Stomach smooth muscle (tissue), 2 donors: ENCODE results near the gene ADCY3.

Source experiments
- H3K27ac ChIP-seq: one replicate; pipeline ENCODE4 v1.7.0; 2013; ENCODE audit warnings: mild to moderate bottlenecking, low read length, inconsistent platforms
- H3K27me3 ChIP-seq, 2 donors: one replicate each; pipeline ENCODE4 v1.7.0; 2013; ENCODE audit warnings: low read length in 2 of 2; ENCODE audit not compliant: insufficient read depth in 2 of 2, control insufficient read depth in 1 of 2
- H3K36me3 ChIP-seq, 2 donors: one replicate each; pipeline ENCODE4 v1.7.0; 2013; ENCODE audit warnings: low read length in 2 of 2; ENCODE audit not compliant: control insufficient read depth in 2 of 2, insufficient read depth in 2 of 2
- H3K4me1 ChIP-seq: one replicate; pipeline ENCODE4 v1.7.0; 2013; ENCODE audit warnings: low read length; ENCODE audit not compliant: control insufficient read depth, insufficient read depth
- H3K4me3 ChIP-seq, 2 donors: one replicate each; pipeline ENCODE4 v1.7.0; 2013; ENCODE audit warnings: low read length in 2 of 2
- H3K9ac ChIP-seq, 2 donors: one replicate each; pipeline ENCODE4 v1.7.0; 2013; ENCODE audit warnings: low read length in 2 of 2, mild to moderate bottlenecking in 1 of 2
- H3K9me3 ChIP-seq, 2 donors: one replicate each; pipeline ENCODE4 v1.7.0; 2013; ENCODE audit warnings: low read length in 2 of 2; ENCODE audit not compliant: control insufficient read depth in 2 of 2
- donor health status: healthy.
- donor health status: Pancreatic carcinoma.

The ADCY3 gene

DNA sequence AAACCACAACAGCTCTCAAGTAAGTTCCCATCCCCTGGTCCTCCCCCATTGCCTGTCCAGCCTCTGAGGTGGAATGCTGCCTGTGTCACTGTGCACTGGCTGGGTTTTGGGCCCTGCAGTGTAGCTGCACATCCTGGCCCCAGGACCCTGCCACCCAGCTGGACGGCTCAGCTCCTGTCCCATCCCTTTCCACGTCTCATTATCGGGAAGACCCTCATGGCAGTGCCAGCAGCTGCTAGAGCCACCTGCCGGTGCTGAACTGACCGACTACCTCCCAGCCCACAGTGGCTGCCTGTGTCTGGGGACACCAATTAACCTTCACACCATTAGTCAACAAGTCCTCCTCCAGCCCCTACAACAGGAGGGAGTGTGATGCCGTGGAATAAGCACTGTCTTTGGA, 31.9 kb downstream of the ADCY3 start:
- no peaks in the 10 kb centered on the region for H3K36me3 ChIP-seq
- peaks cover 0 to 3% of the 10 kb centered on the region in 2 donors for H3K9me3 ChIP-seq
- H3K27ac ChIP-seq, result no peak overlapping the region
- H3K9ac ChIP-seq, result no peak overlapping the region
- peaks cover 5% of the 10 kb centered on the region for H3K4me1 ChIP-seq
- H3K4me3 ChIP-seq, result no peak overlapping the region
- H3K27me3 ChIP-seq, result no peaks in the 10 kb centered on the region

DNA sequence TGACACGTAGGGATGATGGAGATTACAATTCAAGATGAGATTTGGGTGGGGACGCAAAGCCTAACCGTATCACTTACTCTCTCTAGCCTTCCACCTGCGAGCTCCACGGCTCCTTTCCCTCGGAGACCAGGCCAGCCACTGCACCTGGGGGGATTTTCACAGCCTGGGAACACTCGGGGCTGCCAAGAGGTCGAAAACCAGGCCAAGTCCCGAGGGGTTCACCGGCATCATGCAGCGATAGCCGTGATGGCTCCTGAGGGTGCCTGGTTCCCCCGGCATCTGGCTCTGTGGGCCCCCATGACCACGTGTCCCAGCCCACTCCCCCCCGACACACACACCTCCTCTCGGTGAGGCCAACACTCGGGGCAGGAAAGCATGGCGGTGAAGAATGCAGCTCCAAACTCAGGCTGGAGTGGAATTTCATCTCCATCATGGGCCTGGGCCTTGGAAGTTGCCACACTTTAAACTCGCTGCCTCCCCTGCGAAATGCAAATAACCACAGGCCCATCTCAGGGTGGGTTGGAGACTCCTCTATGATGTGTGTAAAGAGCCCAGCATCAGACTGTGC, 32.6 kb downstream of the ADCY3 start:
- Histone ChIP-seq H3K9ac (no peak overlapping the region), H3K36me3 (no peaks in the 10 kb centered on the region), H3K27me3 (no peaks in the 10 kb centered on the region), H3K9me3 (peaks cover 0 to 1% of the 10 kb centered on the region in 2 donors), H3K27ac (no peak overlapping the region), H3K4me1 (peaks cover 5% of the 10 kb centered on the region), H3K4me3 (no peak overlapping the region)

DNA sequence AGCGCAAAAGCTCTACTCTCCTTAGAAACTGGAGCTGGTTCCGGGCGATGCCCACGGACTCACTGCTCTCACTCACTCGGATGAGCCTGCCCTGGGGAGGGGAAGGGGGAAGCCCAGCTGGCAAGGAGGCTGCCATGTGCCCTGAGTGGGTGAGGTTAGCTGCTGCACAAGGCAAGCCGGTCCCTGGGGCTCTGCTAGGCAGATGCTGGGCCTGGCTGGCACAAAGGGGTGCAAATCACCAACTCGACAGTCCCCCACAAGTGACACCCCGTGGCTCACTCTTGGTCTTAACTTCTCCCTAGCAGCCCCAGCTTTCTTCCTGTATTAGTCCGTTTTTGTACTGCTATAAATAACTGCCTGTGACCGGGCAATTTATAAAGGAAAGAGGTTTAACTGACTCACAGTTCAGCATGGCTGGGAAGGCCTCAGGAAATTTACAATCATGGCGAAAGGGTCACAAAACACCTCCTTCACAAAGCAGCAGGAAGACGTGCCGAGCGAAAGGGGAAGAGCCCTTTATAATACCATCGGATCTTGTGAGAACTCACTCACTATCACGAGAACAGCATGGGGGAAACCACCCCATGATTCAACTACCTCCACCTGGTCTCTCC, 33.2 kb downstream of the ADCY3 start:
- H3K9me3 ChIP-seq, result no peaks in the 10 kb centered on the region
- no peak overlapping the region for H3K4me3 ChIP-seq
- H3K27ac ChIP-seq, result no peak overlapping the region
- H3K36me3 ChIP-seq, result no peaks in the 10 kb centered on the region
- no peak overlapping the region for H3K9ac ChIP-seq
- no peaks in the 10 kb centered on the region for H3K27me3 ChIP-seq
- peaks cover 5% of the 10 kb centered on the region for H3K4me1 ChIP-seq

DNA sequence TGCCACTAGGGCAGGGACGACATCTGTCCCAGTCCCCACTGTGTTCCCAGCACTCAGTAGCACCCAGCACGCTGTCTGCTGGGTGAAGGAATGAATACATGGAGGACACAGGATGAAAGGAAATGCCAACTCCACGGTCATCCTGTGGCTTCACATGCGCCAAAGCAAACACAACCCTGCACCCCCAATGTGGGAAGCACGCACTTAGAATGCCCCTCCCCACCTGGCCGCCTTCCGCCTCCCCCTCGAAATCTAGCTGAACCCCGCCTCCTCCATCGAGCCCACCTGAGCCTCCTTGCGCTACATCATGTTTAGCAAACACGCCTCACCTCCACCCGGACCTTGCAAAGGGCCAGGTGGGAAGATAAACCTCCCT, 33.9 kb downstream of the ADCY3 start:
- Histone ChIP-seq H3K9me3 (no peaks in the 10 kb centered on the region), H3K36me3 (no peaks in the 10 kb centered on the region), H3K9ac (no peak overlapping the region), H3K27ac (no peak overlapping the region), H3K4me1 (peaks cover 5% of the 10 kb centered on the region), H3K27me3 (no peaks in the 10 kb centered on the region), H3K4me3 (no peak overlapping the region)

DNA sequence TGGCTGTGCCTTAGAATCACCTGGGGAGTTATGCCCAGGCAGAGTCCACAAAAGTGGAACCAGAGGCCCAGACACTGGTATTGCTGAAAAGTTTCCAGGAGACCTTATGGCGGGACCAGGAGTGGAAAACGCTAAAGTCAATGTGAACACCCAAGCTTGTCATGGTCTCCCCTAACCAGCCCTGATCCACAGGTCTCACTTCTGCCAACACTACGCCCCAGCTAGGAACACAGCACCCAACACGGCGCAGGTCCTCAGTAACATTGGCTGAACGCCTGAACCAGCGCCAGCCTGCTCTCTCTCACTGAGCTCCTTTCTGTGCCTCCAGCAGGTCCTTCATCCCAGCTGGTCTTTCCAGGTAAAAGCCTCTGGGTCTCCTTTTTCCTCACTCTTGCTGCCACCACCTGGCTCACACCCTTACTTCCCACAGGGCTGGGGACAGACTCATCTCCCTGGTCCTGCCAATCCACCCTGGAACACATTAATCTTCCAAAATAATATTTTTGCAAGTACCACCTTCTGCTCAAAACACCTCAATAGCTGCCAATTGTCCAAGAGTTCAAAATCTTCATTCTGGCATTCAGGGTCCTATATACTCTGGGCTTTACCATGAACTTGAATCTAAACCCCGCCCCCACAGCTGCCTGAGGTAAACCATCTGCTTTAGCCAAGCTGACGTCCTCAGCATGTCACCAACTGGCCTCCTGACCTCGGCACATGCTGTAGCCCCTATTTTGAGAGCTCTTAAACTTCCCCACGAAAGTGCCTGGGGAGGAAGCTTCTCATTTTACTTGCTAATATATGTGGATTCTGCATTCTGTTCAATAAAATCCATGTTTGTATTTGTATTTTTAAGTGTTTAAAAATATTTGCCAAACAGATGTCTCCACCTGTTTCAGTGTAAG, 34.6 kb downstream of the ADCY3 start:
- H3K9me3 ChIP-seq, result no peaks in the 10 kb centered on the region
- H3K4me3 ChIP-seq, result no peak overlapping the region
- no peak overlapping the region for H3K27ac ChIP-seq
- no peaks in the 10 kb centered on the region for H3K27me3 ChIP-seq
- no peaks in the 10 kb centered on the region for H3K36me3 ChIP-seq
- no peak overlapping the region for H3K9ac ChIP-seq
- peaks cover 5% of the 10 kb centered on the region for H3K4me1 ChIP-seq

DNA sequence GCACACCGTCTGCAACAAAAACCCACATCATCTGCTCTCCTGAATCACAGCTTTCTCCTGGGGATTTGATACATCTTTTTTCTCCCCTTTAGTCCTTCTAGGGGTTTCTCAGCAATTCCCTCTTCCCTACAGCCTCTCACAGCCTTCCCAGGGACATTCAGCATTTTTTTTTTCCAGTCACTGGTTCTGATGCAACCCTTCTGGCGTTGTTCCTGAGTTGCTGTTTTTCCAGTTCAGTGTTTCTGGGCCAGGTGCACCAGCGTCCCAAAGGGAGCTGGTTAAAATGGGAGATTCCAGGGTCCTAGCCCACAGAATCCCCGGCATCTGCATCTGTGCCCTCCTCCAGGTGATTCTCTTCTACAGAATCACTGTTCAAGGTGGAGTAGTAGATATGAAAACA, 36.1 kb downstream of the ADCY3 start:
- Histone ChIP-seq H3K4me3 (no peak overlapping the region), H3K27me3 (no peaks in the 10 kb centered on the region), H3K27ac (no peak overlapping the region), H3K4me1 (peaks cover 5% of the 10 kb centered on the region), H3K9me3 (no peaks in the 10 kb centered on the region), H3K9ac (no peak overlapping the region), H3K36me3 (no peaks in the 10 kb centered on the region)

DNA sequence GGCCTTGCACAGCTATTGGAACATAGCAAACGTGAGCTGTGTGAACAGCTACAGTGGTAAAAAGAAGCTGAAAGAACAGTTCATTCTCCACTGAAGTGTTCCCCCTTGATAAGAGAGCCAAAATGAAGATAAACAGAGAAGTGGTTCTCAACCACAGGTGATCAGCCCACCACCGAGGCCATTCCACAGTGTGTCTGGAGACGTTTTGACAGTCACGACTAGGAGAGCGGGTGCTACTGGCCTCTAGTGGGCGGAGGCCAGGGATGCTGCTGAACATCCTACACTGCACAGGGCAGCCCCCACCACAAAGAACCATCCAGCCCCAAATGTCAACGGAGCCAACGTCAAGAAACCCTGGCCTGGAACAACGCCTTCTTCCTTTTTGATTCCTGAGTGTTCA, 38.4 kb downstream of the ADCY3 start:
- Histone ChIP-seq H3K27ac (no peak overlapping the region), H3K36me3 (no peaks in the 10 kb centered on the region), H3K4me3 (no peak overlapping the region), H3K4me1 (peaks cover 8% of the 10 kb centered on the region), H3K9ac (no peak overlapping the region), H3K27me3 (no peaks in the 10 kb centered on the region), H3K9me3 (no peaks in the 10 kb centered on the region)

DNA sequence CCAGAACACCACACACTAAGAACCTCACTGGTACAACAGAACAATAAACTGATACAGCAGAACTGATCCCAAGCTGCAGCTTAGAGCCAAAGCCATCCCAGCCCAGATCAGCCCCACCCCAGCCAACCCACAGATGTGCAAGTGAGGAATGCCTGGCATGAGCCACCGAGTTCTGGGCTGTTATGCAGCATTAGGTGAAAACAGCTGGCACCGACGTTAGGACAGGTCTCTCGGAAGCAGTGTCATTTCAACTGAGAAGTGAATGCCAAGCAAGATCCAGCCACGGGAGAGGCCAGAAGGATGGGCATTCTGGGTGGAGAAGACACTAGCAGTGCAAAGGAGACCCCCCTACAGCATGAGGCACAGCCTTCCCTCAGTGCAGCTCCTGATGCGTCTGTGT, 38.9 kb downstream of the ADCY3 start:
- no peak overlapping the region for H3K4me3 ChIP-seq
- H3K27me3 ChIP-seq, result no peaks in the 10 kb centered on the region
- H3K36me3 ChIP-seq, result no peaks in the 10 kb centered on the region
- H3K4me1 ChIP-seq, result peaks cover 6% of the 10 kb centered on the region
- H3K9ac ChIP-seq, result no peak overlapping the region
- no peaks in the 10 kb centered on the region for H3K9me3 ChIP-seq
- H3K27ac ChIP-seq, result no peak overlapping the region

DNA sequence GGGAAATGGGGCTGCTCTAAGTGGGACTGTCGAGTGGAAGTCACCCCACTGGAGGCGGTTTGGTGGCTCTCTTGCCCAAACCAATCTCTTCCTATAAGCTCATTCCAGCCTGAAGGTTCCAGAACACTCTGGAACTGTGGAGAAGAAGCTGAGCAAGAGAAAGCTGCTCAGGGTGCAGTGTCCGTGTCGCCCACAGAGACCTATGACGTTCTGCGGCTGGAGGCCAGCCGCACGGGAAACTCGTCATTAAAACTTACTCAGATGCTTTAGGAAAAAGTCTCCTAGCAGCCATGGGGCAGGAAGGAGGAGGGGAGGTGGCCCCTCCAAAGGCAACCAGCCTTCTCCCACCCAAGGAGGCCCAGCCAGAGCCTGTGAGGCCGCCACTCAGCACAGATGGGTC, 41.7 kb downstream of the ADCY3 start:
- no peak overlapping the region for H3K9ac ChIP-seq
- H3K4me1 ChIP-seq, result peaks cover 13% of the 10 kb centered on the region
- no peak overlapping the region for H3K4me3 ChIP-seq
- H3K27me3 ChIP-seq, result no peaks in the 10 kb centered on the region
- H3K36me3 ChIP-seq, result no peaks in the 10 kb centered on the region
- H3K27ac ChIP-seq, result no peak overlapping the region
- H3K9me3 ChIP-seq, result no peaks in the 10 kb centered on the region

DNA sequence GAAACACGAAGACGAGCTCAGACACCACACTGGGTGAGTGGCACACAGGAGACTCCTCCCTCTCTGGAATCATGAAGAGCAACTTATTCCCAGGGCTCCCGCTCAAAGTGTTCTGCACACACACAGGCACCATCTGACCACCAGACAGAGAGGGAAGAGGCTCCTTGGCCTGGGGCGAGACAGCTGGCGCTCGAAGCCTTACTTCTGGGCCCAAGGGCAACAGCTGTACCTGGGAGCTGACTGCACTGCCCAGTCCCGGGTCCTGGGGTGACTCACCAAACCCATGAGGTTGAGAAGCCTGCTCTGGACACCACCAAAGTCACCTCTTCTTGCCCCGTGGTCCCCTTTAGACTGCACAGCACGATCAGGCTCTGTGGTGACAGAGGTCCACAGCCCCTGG, 42.4 kb downstream of the ADCY3 start:
- no peaks in the 10 kb centered on the region for H3K9me3 ChIP-seq
- H3K36me3 ChIP-seq, result no peaks in the 10 kb centered on the region
- H3K4me1 ChIP-seq, result peaks cover 17% of the 10 kb centered on the region
- H3K27me3 ChIP-seq, result no peaks in the 10 kb centered on the region
- H3K4me3 ChIP-seq, result no peak overlapping the region
- H3K9ac ChIP-seq, result no peak overlapping the region
- H3K27ac ChIP-seq, result no peak overlapping the region

DNA sequence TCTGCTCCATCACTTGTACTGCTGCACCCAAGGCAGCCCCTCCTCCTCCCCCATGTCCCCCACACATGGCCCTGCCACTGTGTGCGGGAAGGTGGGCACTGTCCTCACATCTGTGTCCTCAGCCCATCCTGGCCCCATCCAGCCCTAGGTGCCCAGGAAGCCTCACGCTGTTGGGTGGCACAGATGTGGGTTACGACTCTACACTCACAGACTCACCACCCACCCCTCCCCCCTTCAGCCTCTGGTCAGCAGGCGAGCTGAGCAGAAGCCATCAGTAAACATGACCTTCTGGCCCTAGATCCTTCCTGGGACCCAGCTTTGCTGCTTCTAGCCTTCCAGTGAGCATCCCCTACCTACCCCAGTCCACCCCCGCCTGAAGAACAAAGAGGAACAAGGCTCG, 43.0 kb downstream of the ADCY3 start:
- H3K4me1 ChIP-seq, result peaks cover 18% of the 10 kb centered on the region
- no peaks in the 10 kb centered on the region for H3K9me3 ChIP-seq
- no peak overlapping the region for H3K9ac ChIP-seq
- no peaks in the 10 kb centered on the region for H3K36me3 ChIP-seq
- H3K27ac ChIP-seq, result no peak overlapping the region
- H3K4me3 ChIP-seq, result no peak overlapping the region
- H3K27me3 ChIP-seq, result no peaks in the 10 kb centered on the region
